Heart right ventricle (tissue), 16 donors: Measurements from ENCODE around the gene TUBG2. TPM values are rescaled to one million over a fixed set of nuclear protein-coding genes. Genes with fewer than 3 reads are reported as not detected.

ENCODE experiments used
- ATAC-seq, 8 donors: fragments of 200-7000 bp; cut with Tn5 transposase; one replicate each; pipeline ENCODE4 v1.9.1; 2020; ENCODE audit warnings: mild to moderate bottlenecking in 8 of 8, moderate library complexity in 8 of 8, moderate number of reproducible peaks in 1 of 8
- DNase-seq, 2 donors: peaks; one replicate each; pipeline ENCODE4 v3.0.0-alpha.2; 2020
- H3K27ac ChIP-seq, 10 donors: fragments of 200-600 bp; sonication (generic) in 2 of 10; one replicate each; pipeline versions ENCODE4 v1.5.0 to v1.8.0; 2020 to 2022; ENCODE audit warnings: mild to moderate bottlenecking in 3 of 10
- H3K27me3 ChIP-seq, 7 donors: fragments of 200-600 bp; one replicate each; pipeline ENCODE4 v1.8.0; 2021 to 2022; ENCODE audit warnings: mild to moderate bottlenecking in 2 of 7
- H3K36me3 ChIP-seq, 9 donors: fragments of 200-600 bp; sonication (generic) in 1 of 9; one replicate each; pipeline versions ENCODE4 v1.5.0 to v1.8.0; 2020 to 2022; ENCODE audit warnings: mild to moderate bottlenecking in 2 of 9
- H3K4me1 ChIP-seq, 9 donors: fragments of 200-600 bp; sonication (generic) in 1 of 9; one replicate each; pipeline versions ENCODE4 v1.5.0 to v1.8.0; 2020 to 2022; ENCODE audit warnings: mild to moderate bottlenecking in 4 of 9
- H3K4me3 ChIP-seq, 10 donors: fragments of 200-600 bp; sonication (generic) in 2 of 10; one replicate each; pipeline versions ENCODE4 v1.5.0 to v1.8.0; 2020 to 2022; ENCODE audit warnings: mild to moderate bottlenecking in 7 of 10, moderate library complexity in 2 of 10
- H3K9me3 ChIP-seq, 11 donors: fragments of 200-600 bp in 10 of 11; sonication (generic) in 2 of 11; one replicate each; pipeline versions ENCODE4 v1.5.0 to v1.8.0; 2013 to 2022; ENCODE audit warnings: mild to moderate bottlenecking in 2 of 11, control low read depth in 1 of 11, moderate library complexity in 1 of 11
- WGBS, 2 donors: extraction: QIAGEN DNeasy Blood & Tissue Kit; methylation state at CpG; one replicate each; pipeline ENCODE4 v1.1.7; 2013; ENCODE audit warnings: inconsistent platforms in 1 of 2; 5-methylcytosine and 5-hydroxymethylcytosine counted together
- intact Hi-C, 10 donors: fragments of 100-400 bp; cut with DNase I; formaldehyde crosslinking; loops; one replicate each; pipeline versions ENCODE4 v1.11.1 to v1.14.2; 2022
- polyA plus RNA-seq, 2 donors: library from polyadenylated mRNA; stranded (reverse); fragments of 200-250 nt; gene quantifications; one replicate each; pipeline ENCODE4 v1.2.3, GENCODE V29; 2013
- total RNA-seq, 10 donors: library from RNA; stranded (reverse); fragmentation: NEBNext Ultra II Directional in 3 of 10; extraction: Animal tissue kit (Norgen Biotek cat#: 25700) in 3 of 10; gene quantifications; one replicate each; pipeline versions ENCODE4 v1.2.1 to v1.2.4, GENCODE V29; 2021 to 2023
- TF ChIP-seq, protein P1 (sequence below), 9 donors: fragments of 200-600 bp; sonication (generic) in 2 of 9; IDR thresholded peaks; one replicate each; pipeline versions ENCODE4 v1.5.0 to v1.8.0; 2021 to 2022; ENCODE audit warnings: antibody characterized with exemption in 9 of 9, mild to moderate bottlenecking in 5 of 9, moderate library complexity in 1 of 9
- donor health status: Arrhythmogenic right ventricular cardiomyopathy.
- donor health status: ischemic (EF 13 %, LVEDD 7.1; RV severe dilation, severe dysfunction).
- donor health status: healthy with polysubstance abuse.
- donor health status: DM: no; HTN: yes; CAD: no.
- donor health status: DM: no; HTN: no; CAD: no.
- donor health status: ischemic (EF 25% LVEDD 6.9; RV normal size, moderate dysfunction).
- donor health status: ischemic (EF 25% LVEDD 5.7; RV mildly dilated, moderate dysfunction).
- donor health status: healthy.
- donor health status: DM: yes; HTN: yes; CAD: no.
- donor health status: Ischemic cardiomyopathy.
- donor health status: ischemic (EF 35%, LVEDD 5.7; RV mildly dilated, moderate dysfunction).
- donor health status: nonischemic (EF 11% LVEDD 7.7; RV severe dilation, severe dysfunction).
- donor health status: DM: yes; HTN: yes; CAD: no.
- donor health status: PGD.
- donor health status: ischemic (EF 29% LVEDD 5.4; RV normal size, mild dysfunction).
- donor health status: nonischemic (EF 23%, LVEDD 6.1; RV moderate dilation, normal function).

TUBG2 gene
- total and polyA plus RNA-seq, 12 donors: 9.8 to 21.3 (median 14.7) TPM

- DNase-seq: peak in 1 of 2 donors; percentile 70
- H3K27ac ChIP-seq: no peak overlapping the region
- H3K27me3 ChIP-seq: no peaks in the 10 kb centered on the region
- intact Hi-C loops: no loop called here
- TF ChIP-seq, protein P1, sequence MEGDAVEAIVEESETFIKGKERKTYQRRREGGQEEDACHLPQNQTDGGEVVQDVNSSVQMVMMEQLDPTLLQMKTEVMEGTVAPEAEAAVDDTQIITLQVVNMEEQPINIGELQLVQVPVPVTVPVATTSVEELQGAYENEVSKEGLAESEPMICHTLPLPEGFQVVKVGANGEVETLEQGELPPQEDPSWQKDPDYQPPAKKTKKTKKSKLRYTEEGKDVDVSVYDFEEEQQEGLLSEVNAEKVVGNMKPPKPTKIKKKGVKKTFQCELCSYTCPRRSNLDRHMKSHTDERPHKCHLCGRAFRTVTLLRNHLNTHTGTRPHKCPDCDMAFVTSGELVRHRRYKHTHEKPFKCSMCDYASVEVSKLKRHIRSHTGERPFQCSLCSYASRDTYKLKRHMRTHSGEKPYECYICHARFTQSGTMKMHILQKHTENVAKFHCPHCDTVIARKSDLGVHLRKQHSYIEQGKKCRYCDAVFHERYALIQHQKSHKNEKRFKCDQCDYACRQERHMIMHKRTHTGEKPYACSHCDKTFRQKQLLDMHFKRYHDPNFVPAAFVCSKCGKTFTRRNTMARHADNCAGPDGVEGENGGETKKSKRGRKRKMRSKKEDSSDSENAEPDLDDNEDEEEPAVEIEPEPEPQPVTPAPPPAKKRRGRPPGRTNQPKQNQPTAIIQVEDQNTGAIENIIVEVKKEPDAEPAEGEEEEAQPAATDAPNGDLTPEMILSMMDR (IDR thresholded peaks at IDR 0.05): no peak
- H3K4me1 ChIP-seq: peaks cover 0 to 11% (median 7%) of the 10 kb centered on the region in 9 donors
- H3K4me3 ChIP-seq: no peak overlapping the region
- ATAC-seq: peak; percentile 66 to 92 (median 80)
- no peaks in the 10 kb centered on the region for H3K9me3 ChIP-seq
- peaks cover 2 to 93% (median 58%) of the 10 kb centered on the region in 9 donors for H3K36me3 ChIP-seq
- 17 to 36% methylated on average over 2 of the region's 2 CpGs for WGBS, 2 donors
These were observed 39.8 kb downstream of the TUBG2 start for GRCh38 chr17:42698736-42699414.

DNA sequence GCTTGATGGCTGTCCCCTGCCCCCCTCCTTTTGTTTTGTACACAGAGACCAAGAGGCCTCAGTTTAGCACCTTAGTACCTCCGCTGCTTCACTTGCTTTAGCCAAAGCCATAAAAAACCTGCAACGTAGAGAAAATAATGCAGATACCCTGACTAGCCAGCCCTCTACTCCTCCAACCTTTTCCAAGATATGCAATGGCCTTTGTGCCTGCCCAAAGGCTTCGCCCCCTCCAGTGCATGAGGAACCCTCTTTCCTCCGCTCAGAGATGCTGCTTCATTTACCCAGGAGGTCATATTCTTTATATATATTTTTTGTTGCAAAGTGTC is 40.3 kb downstream of the TUBG2 start:
- ATAC-seq (no peak), DNase-seq (no peak)
- WGBS, 2 donors: 87 to 91% methylated on average over 4 of the region's 4 CpGs
- TF ChIP-seq, protein P1 (IDR thresholded peaks at IDR 0.05): no peak
- Histone ChIP-seq H3K36me3 (peaks cover 5 to 93% (median 63%) of the 10 kb centered on the region in 9 donors), H3K27ac (no peak overlapping the region), H3K9me3 (no peaks in the 10 kb centered on the region), H3K27me3 (no peaks in the 10 kb centered on the region), H3K4me1 (peaks cover 0 to 11% (median 7%) of the 10 kb centered on the region in 9 donors), H3K4me3 (no peak overlapping the region)
- intact Hi-C loops: no loop called here

GRCh38 chr17:42700586-42701289 is 41.7 kb downstream of the TUBG2 start:
- H3K9me3 ChIP-seq: no peaks in the 10 kb centered on the region
- H3K4me1 ChIP-seq: peaks cover 0 to 11% (median 7%) of the 10 kb centered on the region in 9 donors
- H3K4me3 ChIP-seq: no peak overlapping the region
- H3K27me3 ChIP-seq: no peaks in the 10 kb centered on the region
- no peak for DNase-seq
- H3K36me3 ChIP-seq: peaks cover 8 to 93% (median 67%) of the 10 kb centered on the region in 9 donors
- H3K27ac ChIP-seq: no peak overlapping the region
- ATAC-seq: no peak
- intact Hi-C loops: no loop called here
- TF ChIP-seq, protein P1 (IDR thresholded peaks at IDR 0.05): no peak
- 79 to 80% methylated on average over 10 of the region's 10 CpGs for WGBS, 2 donors

DNA sequence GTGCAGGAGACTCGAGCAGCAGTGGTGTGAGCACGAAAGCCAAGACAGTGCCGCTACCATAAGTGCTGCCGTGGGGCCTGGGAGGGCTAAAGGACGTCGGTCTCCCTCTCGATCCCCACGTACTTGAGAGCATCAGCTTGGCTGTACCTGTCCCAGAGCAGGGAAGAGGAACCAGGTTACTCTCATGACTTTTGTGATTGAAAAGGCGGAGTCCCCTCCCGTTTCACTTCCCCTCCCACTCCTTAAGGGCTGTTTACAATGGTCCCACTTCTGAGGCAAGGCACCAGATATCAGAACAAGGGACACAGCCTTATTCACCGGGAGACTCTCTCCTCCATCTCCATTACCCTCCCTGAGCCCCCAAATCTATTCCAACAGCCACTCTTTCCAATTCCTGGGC is 43.4 kb downstream of the TUBG2 start:
- DNase-seq (no peak), ATAC-seq (no peak)
- Histone ChIP-seq H3K9me3 (no peaks in the 10 kb centered on the region), H3K4me3 (no peak overlapping the region), H3K36me3 (peaks cover 8 to 93% (median 73%) of the 10 kb centered on the region in 9 donors), H3K27me3 (no peaks in the 10 kb centered on the region), H3K27ac (no peak overlapping the region), H3K4me1 (peaks cover 0 to 11% (median 7%) of the 10 kb centered on the region in 9 donors)
- intact Hi-C loops: no loop called here
- WGBS, 2 donors: 88% methylated on average over 11 of the region's 11 CpGs
- TF ChIP-seq, protein P1 (IDR thresholded peaks at IDR 0.05): no peak
